GM10266 (cell line): Measurements from ENCODE around the gene CALR3.
"Not testable (repeated sequence)": the region's sequence is repeated elsewhere in the genome, so short reads cannot be mapped to it uniquely, and the experiment has no call there.

Experiments used
- DNase-seq: peaks from one replicate; pipeline ENCODE4 v3.0.0; 2012; ENCODE audit errors: extremely low spot score
- TF ChIP-seq, protein P1 (sequence below): IDR thresholded peaks from 2 replicates; pipeline ENCODE4 v1.5.1; 2012; ENCODE audit warnings: mild to moderate bottlenecking, low read depth; ENCODE audit not compliant: control insufficient read depth, insufficient read depth; ENCODE audit errors: missing control alignments

Gene CALR3

DNA sequence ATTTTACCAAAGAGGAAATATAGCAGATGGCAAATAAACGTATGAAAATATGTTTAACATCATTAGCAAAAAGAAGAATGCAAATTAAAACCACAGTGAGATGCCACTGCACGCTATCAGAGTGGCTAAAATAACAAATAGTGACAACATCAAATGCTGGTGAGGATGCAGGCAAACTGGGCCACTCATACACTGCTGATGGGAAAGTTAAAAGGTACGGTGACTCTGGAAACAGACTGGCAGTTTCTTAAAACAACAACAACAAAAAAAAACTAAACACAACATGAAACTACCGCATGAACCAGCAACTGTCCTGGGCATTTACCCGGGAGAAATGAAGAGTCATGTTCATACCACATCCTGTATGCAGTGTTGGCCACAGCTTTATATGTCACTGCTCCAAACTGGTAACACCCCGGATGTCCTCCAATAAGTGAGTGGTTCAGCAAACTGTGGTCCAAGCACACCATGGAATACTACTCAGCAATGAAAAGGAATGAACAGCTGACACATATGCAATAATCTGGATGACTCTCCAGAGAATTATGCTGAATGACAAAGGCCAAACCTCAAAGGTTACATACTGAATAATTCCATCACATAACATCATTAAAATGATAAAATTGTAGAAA, 46.5 kb downstream of the CALR3 start:
- TF ChIP-seq, protein P1, sequence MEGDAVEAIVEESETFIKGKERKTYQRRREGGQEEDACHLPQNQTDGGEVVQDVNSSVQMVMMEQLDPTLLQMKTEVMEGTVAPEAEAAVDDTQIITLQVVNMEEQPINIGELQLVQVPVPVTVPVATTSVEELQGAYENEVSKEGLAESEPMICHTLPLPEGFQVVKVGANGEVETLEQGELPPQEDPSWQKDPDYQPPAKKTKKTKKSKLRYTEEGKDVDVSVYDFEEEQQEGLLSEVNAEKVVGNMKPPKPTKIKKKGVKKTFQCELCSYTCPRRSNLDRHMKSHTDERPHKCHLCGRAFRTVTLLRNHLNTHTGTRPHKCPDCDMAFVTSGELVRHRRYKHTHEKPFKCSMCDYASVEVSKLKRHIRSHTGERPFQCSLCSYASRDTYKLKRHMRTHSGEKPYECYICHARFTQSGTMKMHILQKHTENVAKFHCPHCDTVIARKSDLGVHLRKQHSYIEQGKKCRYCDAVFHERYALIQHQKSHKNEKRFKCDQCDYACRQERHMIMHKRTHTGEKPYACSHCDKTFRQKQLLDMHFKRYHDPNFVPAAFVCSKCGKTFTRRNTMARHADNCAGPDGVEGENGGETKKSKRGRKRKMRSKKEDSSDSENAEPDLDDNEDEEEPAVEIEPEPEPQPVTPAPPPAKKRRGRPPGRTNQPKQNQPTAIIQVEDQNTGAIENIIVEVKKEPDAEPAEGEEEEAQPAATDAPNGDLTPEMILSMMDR: no peak
- peak; percentile 66 for DNase-seq

DNA sequence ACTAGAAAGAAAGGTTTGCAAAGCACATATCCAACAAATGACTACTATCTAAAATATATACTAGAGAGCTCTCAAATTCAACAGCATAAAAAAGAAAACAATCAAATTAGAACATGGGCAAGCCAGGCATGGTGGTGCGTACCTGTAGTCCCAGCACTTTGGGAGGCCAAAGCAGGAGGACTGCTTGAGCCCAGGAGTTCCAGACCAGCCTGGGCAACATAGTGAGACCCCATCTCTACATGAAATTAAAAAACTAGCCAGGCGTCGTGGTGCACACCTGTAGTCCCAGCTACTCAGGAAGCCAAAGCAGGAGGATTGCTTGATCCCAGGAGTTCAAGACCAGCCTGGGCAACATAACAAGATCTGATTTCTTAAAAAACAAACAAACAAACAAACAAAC, 47.1 kb downstream of the CALR3 start:
- DNase-seq: not testable (repeated sequence)

DNA sequence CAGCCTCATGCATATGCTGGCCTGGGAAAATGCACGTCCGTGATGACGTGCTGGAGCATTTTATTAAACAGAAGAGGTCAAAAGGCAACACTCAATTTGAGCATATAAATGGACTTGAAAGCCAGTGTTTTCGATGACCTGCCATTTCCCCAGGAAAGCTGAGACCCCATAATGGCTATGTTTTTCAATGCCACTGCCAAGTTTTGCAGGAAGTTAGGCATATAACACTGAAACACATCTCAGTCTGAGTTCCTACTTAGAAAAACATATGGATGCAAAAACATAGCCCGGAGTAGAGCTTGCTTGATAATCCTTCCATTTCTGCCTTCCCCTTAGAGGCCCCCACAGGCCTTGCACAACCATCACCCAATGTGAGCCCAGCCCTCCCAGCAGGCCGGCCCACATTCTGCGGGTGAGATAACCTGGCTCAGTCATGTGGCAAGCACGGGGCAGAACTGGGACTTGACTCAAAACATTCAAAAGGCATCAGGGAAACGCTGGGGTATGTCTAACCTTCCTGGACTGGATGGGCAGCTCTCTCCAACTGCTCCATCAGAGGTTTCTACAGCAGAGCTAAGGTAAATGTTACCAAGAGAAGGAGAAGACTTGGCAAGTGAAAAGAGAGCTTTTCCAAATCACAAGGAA, 49.1 kb downstream of the CALR3 start:
- peak; percentile 61 for DNase-seq
- TF ChIP-seq, protein P1: no peak

DNA sequence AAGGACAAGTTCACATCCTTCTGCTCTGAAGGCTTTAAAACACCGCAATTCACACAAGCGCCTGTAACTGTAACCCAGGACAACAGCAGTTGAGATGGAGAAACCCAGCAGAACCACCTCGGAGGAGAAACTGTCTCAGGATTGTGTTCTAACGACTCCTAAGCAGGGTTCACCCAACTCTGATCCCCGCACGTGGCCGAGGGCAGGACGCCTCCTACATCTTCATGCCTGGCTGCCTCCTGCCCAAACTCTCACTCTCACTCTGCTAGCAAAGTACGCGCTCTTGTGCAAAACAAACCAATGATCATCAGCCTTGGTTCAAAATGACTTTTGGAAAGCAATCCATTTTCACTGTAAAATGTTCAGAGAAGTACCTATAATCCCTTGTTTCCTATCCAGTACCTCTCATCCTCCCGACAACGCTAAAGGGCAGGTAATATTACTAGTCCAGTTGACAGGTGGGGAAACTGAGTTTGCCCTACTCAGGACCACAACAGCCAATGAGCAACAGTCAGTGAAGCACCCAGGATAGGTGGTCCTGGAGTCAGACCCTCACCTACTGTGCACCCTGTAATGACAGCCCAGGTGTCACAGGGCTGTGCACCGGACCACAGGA, 49.8 kb downstream of the CALR3 start:
- DNase-seq: peak; percentile 58
- TF ChIP-seq, protein P1: no peak

DNA sequence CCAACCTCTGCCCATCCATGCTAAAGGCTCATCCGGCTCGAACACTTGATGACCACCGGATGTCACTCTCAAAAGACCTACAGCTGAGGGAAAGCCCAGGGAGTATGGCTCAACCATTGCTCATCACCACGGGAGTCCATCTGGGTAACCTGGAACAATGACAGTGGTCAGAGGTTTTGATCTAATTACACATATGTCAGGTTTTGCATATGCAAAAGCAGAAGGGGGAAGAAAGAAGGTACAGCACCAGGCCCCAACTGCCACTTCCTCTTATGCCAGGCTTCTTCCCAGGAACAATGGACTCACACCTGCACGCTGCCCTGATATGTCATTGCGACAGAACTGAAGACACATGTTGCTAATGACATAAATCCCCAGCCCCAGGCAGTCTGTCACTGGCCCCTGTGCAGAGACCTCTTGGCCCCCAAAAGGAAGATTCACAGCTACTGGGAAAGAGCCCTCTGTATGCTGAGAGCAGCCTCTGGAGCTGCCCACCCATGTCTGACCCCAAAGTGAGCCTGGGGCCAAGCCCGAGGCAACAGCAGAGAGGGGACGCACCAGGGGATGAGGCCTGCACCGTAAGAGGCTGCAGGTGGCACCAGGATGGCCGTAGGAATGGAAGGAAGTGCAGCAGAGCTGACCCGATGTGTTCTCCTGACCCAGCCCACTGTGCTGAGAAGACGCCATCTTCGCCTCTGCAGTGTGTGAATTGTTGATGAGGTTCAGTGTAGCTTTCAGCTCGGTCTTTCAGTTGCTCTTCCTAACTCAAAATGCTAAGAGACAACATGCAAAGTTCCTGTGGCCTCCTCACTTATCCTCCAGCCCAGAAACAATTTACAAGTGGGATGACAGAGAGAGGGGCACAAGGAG, 50.5 kb downstream of the CALR3 start:
- TF ChIP-seq, protein P1: no peak
- DNase-seq: peak; percentile 65

DNA sequence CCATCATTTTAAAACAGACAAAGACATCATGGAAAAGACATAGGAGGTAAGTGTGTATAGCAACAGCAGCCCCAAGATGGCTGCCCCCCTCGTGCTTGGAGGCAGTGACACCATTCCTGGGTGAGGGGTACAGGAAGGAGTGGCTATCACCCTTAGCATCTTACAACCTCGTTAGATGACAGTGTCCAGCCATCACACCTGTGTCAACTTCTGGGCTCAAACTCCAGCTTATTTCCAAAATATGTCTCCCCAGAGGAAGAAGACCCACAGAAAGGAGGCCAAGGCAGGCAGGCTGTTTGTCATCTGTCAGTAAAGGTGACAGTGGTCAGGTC, 51.7 kb downstream of the CALR3 start:
- TF ChIP-seq, protein P1: no peak
- DNase-seq: no peak

DNA sequence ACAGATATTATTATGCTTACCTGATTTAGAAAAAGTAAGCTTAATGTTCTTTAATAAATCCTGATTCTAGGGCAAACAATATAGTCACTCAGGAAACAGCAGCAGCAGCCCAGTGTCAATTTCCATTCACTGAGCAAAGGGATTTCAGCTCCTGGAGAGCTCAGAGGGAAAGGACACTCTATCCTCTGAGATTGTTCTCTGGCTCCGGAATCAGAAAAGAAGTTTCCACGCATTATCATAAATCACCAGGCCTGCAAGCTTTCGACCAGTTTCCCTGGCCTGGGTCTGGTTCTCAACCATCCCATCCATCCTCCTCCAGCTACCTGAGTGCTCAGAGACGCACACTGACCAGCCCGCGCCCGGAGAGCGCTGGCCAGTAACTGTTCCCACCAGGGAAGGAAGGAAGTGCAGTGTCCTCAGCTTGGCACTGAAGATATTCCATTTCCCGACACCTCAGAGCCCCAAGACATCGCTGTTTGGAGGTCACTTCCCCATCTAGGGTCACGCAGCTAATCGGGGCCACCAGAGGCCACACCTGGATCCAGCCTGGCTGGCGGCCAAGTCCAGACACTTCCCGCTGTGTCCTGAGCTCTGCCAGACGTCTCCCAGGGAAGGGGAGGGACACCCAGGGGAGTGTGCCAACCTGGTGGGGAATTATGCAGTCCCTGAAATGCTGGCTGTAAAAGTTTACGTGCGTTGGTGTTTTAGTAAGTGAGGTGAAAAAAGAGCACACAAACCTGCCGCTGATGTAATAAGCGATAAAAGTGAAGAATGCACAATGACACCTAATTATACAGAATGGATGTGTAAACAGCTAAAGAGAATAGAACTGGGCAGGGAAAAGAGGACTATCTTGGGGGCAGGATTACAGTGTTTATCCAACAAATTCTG, 53.3 kb downstream of the CALR3 start:
- no peak for DNase-seq
- TF ChIP-seq, protein P1: no peak
